B cell (primary cell): ENCODE data around the gene MAD2L1. TPM values are rescaled to one million over a fixed set of nuclear protein-coding genes. Genes with fewer than 3 reads are reported as not detected.

ENCODE experiments used
- ATAC-seq: fragments of 200-7000 bp; cut with Tn5 transposase; one replicate; pipeline ENCODE4 v1.10.0; 2021; ENCODE audit warnings: low read depth, mild to moderate bottlenecking, moderate number of reproducible peaks, moderate library complexity
- CTCF ChIA-PET: fragments of 350-600 bp; sonication (Branson Sonifier 250); formaldehyde crosslinking; loops from one replicate; lab custom pipeline; 2021; ENCODE audit warnings: antibody characterized with exemption, inconsistent platforms; lab: Charles Lee
- POLR2A ChIA-PET: fragments of 350-600 bp; sonication (Branson Sonifier 250); formaldehyde crosslinking; loops from one replicate; lab custom pipeline; 2021; ENCODE audit warnings: antibody characterized with exemption; lab: Charles Lee
- DNase-seq: peaks from one replicate; pipeline ENCODE4 v3.0.0; 2013
- H2AFZ ChIP-seq: 2 replicates; pipeline ENCODE4 v1.6.1; 2012; ENCODE audit warnings: mild to moderate bottlenecking, low read depth, low read length; ENCODE audit not compliant: insufficient read depth, poor library complexity, severe bottlenecking
- H3K27ac ChIP-seq, 2 donors: 1 replicate in 1 of 2; 2 replicates in 1 of 2; pipeline ENCODE4 v1.5.1; 2012 to 2013; ENCODE audit warnings: low read length in 2 of 2, mild to moderate bottlenecking in 2 of 2, moderate library complexity in 1 of 2
- H3K27me3 ChIP-seq, 4 experiments: fragments of 200-600 bp in 1 of 4; sonication (generic) in 1 of 4; replicated peaks in 1 of 4; 1 replicate in 2 of 4; 2 replicates in 2 of 4; pipeline versions ENCODE4 v1.6.1 to v1.7.0; 2013 to 2016; ENCODE audit warnings: low read length in 3 of 4, mild to moderate bottlenecking in 2 of 4, mixed read lengths in 1 of 4, moderate library complexity in 1 of 4; ENCODE audit not compliant: insufficient read depth in 4 of 4, control insufficient read depth in 3 of 4; ENCODE audit errors: control extremely low read depth in 1 of 4
- H3K36me3 ChIP-seq, 2 experiments: replicated peaks in 1 of 2; 1 replicate in 1 of 2; 2 replicates in 1 of 2; pipeline versions ENCODE4 v1.6.1 to v1.7.1; 2013; ENCODE audit warnings: low read length in 1 of 2; ENCODE audit not compliant: insufficient read depth in 2 of 2, control insufficient read depth in 1 of 2; ENCODE audit errors: control extremely low read depth in 1 of 2, extremely low read depth in 1 of 2
- H3K4me1 ChIP-seq, 2 donors: fragments of 200-600 bp in 1 of 2; sonication (generic) in 1 of 2; 1 replicate in 1 of 2; 2 replicates in 1 of 2; pipeline versions ENCODE4 v1.5.1 to v1.6.1; 2013 to 2017; ENCODE audit warnings: low read length in 2 of 2; ENCODE audit not compliant: control insufficient read depth in 2 of 2, insufficient read depth in 2 of 2
- H3K4me2 ChIP-seq: replicated peaks from 2 replicates; pipeline ENCODE3; 2012; ENCODE audit warnings: mild to moderate bottlenecking, low read depth, low read length; ENCODE audit not compliant: poor library complexity, severe bottlenecking
- H3K4me3 ChIP-seq, 5 experiments: fragments of 200-600 bp in 1 of 5; sonication (generic) in 1 of 5; 1 replicate in 3 of 5; 2 replicates in 2 of 5; pipeline versions ENCODE4 v1.5.1 to v1.7.0; 2011 to 2016; ENCODE audit warnings: low read length in 4 of 5, mild to moderate bottlenecking in 4 of 5, low read depth in 2 of 5, control low read depth in 1 of 5, moderate library complexity in 1 of 5; ENCODE audit not compliant: insufficient read depth in 1 of 5; ENCODE audit errors: control extremely low read depth in 1 of 5, extremely low read depth in 1 of 5
- H3K79me2 ChIP-seq: fragments of 200-600 bp; sonication (generic); one replicate; pipeline ENCODE4 v1.6.0; 2016; ENCODE audit warnings: low read length; ENCODE audit not compliant: control insufficient read depth, insufficient read depth
- H3K9ac ChIP-seq: fragments of 200-600 bp; sonication (generic); 2 replicates; pipeline ENCODE4 v1.6.1; 2017; ENCODE audit warnings: mild to moderate bottlenecking, low read length, moderate library complexity
- H3K9me3 ChIP-seq, 3 donors: one replicate each; pipeline versions ENCODE4 v1.6.1 to v1.7.1; 2013; ENCODE audit warnings: low read length in 2 of 3; ENCODE audit not compliant: control insufficient read depth in 2 of 3, insufficient read depth in 1 of 3; ENCODE audit errors: control extremely low read depth in 1 of 3
- H4K20me1 ChIP-seq: 2 replicates; pipeline ENCODE4 v1.6.0; 2012; ENCODE audit warnings: mild to moderate bottlenecking, low read length; ENCODE audit not compliant: insufficient read depth, control insufficient read depth, poor library complexity, severe bottlenecking
- H3K27ac Mint-ChIP-seq: one replicate; pipeline ENCODE4 v1.8.0; 2021; ENCODE audit warnings: mixed read lengths
- H3K27me3 Mint-ChIP-seq: one replicate; pipeline ENCODE4 v1.8.0; 2021; ENCODE audit warnings: mixed read lengths
- H3K4me1 Mint-ChIP-seq: one replicate; pipeline ENCODE4 v1.8.0; 2021; ENCODE audit warnings: mixed read lengths
- H3K4me3 Mint-ChIP-seq: one replicate; pipeline ENCODE4 v1.8.0; 2021; ENCODE audit warnings: mixed read lengths
- H3K9me3 Mint-ChIP-seq: one replicate; pipeline ENCODE4 v1.8.0; 2022; ENCODE audit warnings: mixed read lengths; ENCODE audit not compliant: insufficient read depth
- CTCF ChIP-seq: fragments of 200-600 bp; IDR thresholded peaks from one replicate; pipeline ENCODE4 v1.8.0; 2022; ENCODE audit warnings: antibody characterized with exemption, mild to moderate bottlenecking
- EZH2 ChIP-seq: IDR thresholded peaks from 2 replicates; pipeline ENCODE4 v1.6.1; 2012; ENCODE audit warnings: borderline replicate concordance, low read depth, mild to moderate bottlenecking, moderate library complexity, low read length; ENCODE audit not compliant: insufficient read depth, poor library complexity, severe bottlenecking
- WGBS: methylation state at CpG from one replicate; pipeline ENCODE4 v1.1.5; 2013; ENCODE audit warnings: missing lambda C conversion rate; ENCODE audit not compliant: insufficient coverage; 5-methylcytosine and 5-hydroxymethylcytosine counted together
- intact Hi-C: fragments of 100-400 bp; cut with micrococcal nuclease; formaldehyde crosslinking; loops from one replicate; pipeline ENCODE4 v1.10.0; 2022
- polyA plus RNA-seq: library from polyadenylated mRNA; depleted of rRNA; stranded (reverse); fragments of >200 nt; gene quantifications from 2 replicates; pipeline ENCODE4 v1.2.3, GENCODE V29; 2012
- total RNA-seq, 2 donors: library from RNA; stranded (reverse); fragments of 120-200 nt in 1 of 2; gene quantifications; 1 replicate in 1 of 2; 2 replicates in 1 of 2; pipeline versions ENCODE4 v1.2.3 to v1.2.4, GENCODE V29; 2013 to 2022

The MAD2L1 gene
- total and polyA plus RNA-seq, 2 donors (not counting 1 experiment from before 2014, with no cell fraction given), result 1.5 TPM

GRCh38 chr4:120043828-120044227 is 22.8 kb downstream of the MAD2L1 start:
- peaks cover 4% of the 10 kb centered on the region for H3K9me3 Mint-ChIP-seq
- CTCF ChIA-PET, result no interaction called here

DNA sequence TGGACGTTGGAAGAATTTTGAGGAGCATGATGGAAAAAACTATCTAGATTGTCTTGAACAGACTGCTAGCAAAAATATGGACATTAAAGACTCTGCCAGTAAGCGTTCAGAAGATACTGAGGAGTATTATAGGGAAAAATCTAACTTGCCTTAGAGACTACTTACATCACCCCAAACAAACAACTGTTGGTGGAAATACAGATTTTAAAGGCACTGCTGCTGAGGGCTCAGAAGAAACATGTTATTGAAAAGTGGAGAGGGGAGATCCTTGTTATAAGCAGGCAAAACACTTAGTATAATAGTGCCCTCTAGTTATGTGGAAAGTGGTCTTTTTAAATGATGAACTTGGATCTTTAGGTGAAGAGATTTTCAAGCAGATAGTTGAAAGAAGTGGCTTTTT is 29.2 kb downstream of the MAD2L1 start:
- no peak overlapping the region for H3K27ac Mint-ChIP-seq
- H3K9me3 ChIP-seq, result no peaks in the 10 kb centered on the region
- H3K9me3 Mint-ChIP-seq, result no peaks in the 10 kb centered on the region
- no peaks in the 10 kb centered on the region for H3K4me1 Mint-ChIP-seq
- intact Hi-C loops, result no loop called here
- no peaks in the 10 kb centered on the region for H4K20me1 ChIP-seq
- H2AFZ ChIP-seq, result no peak overlapping the region
- peaks cover 0 to 4% (median 0%) of the 10 kb centered on the region in 4 experiments for H3K27me3 ChIP-seq
- H3K4me1 ChIP-seq, result no peaks in the 10 kb centered on the region
- H3K9ac ChIP-seq, result no peak overlapping the region
- ChIA-PET POLR2A (no interaction called here), CTCF (no interaction called here)
- H3K27me3 Mint-ChIP-seq, result peaks cover 12% of the 10 kb centered on the region
- TF ChIP-seq EZH2, result no peak
- TF ChIP-seq CTCF, result no peak
- no peak overlapping the region for H3K4me2 ChIP-seq
- H3K4me3 Mint-ChIP-seq, result no peak overlapping the region
- H3K36me3 ChIP-seq, result no peaks in the 10 kb centered on the region
- no peak for ATAC-seq
- H3K4me3 ChIP-seq, result no peak overlapping the region
- no peak for DNase-seq
- no peaks in the 10 kb centered on the region for H3K79me2 ChIP-seq
- H3K27ac ChIP-seq, result no peak overlapping the region
- no CpG with 5 or more reads among the region's 2 CpGs for WGBS

More at GRCh38 chr4:120043828-120044227, 22.8 kb downstream of the MAD2L1 start:
- Histone ChIP-seq H3K4me1 (no peaks in the 10 kb centered on the region), H3K4me2 (no peak overlapping the region), H3K27ac (no peak overlapping the region), H3K4me3 (no peak overlapping the region), H3K36me3 (no peaks in the 10 kb centered on the region), H4K20me1 (no peaks in the 10 kb centered on the region), H3K79me2 (no peaks in the 10 kb centered on the region), H3K27me3 (no peaks in the 10 kb centered on the region), H3K9ac (no peak overlapping the region), H2AFZ (no peak overlapping the region), H3K9me3 (peaks cover 0 to 5% (median 4%) of the 10 kb centered on the region in 3 donors)
- H3K27me3 Mint-ChIP-seq, result no peaks in the 10 kb centered on the region
- WGBS, result 100% methylated on average over 1 of the region's 4 CpGs
- no peak overlapping the region for H3K4me3 Mint-ChIP-seq
- DNase-seq, result no peak
- intact Hi-C loops, result no loop called here
- no peaks in the 10 kb centered on the region for H3K4me1 Mint-ChIP-seq
- no peak for ATAC-seq
- POLR2A ChIA-PET, result no interaction called here
- H3K27ac Mint-ChIP-seq, result no peak overlapping the region
- TF ChIP-seq EZH2, result no peak
- TF ChIP-seq CTCF, result no peak
